Activated CD4-positive, CD25-positive, alpha-beta regulatory T cell treated with anti-CD3 and anti-CD28 coated beads, Interleukin-2, amount 50 U/mL, for 16 hours (primary cell): Measurements from ENCODE around the gene PAGE3.

Source experiments
- DNase-seq: peaks from one replicate; pipeline ENCODE4 v3.0.0-alpha.2; 2020; ENCODE audit warnings: low read depth, low spot score

The PAGE3 gene, protein sequence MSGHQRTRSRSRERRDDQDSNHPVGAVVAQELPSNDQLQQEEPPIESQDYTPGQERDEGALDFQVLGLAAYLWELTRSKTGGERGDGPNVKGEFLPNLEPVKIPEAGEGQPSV

DNA sequence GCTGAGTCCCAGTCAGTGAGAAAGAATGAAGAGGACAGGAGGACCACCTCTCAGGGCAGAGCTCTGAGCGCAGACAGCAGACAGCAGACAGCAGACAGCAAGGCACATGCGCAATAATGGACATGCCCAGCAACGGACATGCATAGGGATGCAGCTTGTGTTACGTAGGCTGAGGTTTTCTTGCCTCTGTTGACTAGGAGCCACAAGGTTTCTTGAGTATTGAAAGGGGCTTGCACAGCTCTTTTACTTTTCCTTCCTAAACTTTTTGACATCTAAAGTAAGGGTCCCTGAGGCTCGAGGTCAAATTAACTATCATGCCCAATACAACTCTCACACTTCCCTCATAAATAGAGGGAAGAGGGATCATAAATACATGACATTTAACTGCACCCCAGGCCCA is at the start of gene PAGE3:
PAGE3 (minus strand) TSS at position 101 of the 400 bp plus-strand sequence. CDS start 1,013 bp downstream, outside the sequence.
- DNase-seq = no peak

DNA sequence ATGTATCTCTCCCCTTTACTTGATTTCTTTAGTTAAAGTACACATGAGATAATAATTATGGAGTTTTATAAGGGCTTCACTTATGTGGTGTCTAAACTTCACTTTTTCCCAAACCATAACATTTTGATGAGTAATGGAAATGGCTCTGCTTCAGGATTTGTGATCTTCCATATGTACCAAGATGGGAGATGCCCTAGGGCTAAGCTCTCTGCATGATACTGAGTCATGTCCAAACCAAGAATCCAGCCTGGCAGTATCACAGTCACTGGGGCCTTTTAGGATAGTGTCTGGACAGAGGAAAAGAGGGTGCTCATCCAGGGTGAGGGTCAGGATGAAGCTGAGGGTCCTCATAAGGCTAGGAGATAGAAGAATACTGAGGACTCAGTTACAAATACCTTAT is 47.9 kb upstream of the PAGE3 start:
- DNase-seq = no peak

DNA sequence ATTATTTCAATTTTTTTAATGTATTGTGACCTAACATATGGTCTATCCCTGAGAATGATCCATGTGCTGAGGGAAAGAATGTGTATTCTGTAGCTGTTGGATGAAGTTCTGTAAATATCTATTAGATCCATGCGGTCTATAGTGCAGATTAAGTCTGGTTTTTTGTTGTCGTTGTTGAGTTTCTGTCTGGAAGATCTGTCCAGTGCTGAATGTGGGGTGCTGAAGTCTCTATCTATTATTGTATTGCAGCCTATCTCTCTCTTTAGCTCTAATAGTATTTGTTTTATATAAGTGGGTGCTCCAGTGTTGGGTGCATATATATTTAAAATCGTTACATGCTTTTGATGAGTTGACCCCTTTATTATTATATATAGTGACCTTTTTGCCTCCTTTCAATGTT is 26.2 kb upstream of the PAGE3 start:
- DNase-seq = no peak

DNA sequence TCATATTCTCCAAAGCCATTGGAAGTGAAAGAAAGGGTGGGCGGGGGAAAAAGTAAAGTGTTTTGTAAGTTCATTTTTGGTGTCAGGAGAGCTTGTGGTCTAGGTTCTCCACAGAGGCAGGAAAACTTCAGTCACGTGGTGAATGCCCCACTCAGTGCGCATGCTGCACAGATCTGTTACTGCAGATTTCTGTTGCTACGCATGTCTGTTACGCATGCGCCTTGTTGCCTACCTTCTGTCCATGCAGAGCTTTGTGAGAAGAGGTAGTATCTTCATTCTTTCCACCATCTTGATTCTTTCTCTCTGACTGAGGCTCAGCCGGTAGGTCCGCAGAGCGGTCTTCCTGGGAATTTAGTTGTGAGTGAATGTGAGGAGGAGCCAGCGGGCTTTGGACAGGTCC is 15.1 kb upstream of the PAGE3 start:
- no peak for DNase-seq

DNA sequence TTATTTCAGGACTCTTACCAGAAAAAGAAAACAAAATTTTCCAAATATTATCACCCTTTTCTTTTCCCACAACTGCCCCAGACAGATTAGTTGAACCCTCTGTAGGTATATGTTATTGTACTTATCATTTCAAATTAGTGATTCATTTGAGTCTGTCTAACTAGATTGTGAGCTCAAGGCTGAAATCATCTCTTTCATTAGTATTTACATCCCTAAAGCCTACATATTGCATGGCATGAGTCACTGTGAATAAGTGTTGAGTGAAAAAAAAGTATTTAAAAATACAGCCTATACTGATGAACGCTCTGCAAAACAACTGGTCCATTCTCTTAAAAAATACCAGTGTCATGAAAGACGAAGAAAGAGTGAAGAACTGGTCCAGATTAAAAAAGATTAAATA is 3.9 kb downstream of the PAGE3 start:
- DNase-seq = no peak

DNA sequence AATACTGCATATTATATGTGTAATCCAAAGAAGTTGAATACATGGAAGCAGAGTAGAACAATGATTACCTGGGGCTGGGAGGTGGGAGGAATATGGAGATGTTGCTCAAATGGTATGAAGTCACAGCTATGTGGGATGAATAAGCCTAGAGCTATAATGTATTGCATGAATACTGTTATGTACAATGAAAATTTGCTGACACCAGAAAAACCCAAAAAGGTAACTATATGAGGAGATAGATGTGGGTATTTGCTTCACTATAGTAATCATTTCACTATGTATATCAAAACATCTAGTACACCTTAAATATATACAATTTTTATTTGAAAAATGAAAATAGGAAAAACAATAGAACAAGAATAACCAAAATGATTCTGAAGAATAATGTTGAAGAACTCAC is 11.2 kb downstream of the PAGE3 start:
- no peak for DNase-seq

DNA sequence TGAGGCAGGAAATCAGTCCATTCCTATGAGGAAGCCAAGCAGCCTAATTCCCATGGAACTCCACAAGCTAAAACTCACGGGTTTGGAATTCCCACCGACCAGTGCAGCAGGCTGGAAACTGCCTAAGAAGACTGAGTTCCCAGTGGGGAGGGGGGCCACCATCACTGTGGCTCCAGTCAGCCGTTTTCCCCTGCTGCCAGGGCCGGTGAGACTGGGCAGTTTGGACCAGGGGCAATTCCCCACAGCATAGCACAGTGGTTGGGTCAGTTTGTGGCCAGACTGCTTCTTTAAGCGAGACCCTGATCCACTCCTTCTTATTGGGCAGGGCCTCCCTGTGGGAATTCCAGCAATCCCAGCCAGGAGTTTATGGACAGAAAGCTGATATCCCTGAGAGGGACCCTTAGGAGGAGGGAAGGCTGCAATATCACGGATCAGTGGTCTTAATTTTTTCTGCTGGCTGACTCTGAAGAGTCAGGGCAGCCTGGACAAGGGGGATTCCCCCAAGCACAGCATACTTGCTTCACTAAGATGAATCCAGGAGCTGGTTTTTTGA is 23.9 kb downstream of the PAGE3 start:
- no peak for DNase-seq

DNA sequence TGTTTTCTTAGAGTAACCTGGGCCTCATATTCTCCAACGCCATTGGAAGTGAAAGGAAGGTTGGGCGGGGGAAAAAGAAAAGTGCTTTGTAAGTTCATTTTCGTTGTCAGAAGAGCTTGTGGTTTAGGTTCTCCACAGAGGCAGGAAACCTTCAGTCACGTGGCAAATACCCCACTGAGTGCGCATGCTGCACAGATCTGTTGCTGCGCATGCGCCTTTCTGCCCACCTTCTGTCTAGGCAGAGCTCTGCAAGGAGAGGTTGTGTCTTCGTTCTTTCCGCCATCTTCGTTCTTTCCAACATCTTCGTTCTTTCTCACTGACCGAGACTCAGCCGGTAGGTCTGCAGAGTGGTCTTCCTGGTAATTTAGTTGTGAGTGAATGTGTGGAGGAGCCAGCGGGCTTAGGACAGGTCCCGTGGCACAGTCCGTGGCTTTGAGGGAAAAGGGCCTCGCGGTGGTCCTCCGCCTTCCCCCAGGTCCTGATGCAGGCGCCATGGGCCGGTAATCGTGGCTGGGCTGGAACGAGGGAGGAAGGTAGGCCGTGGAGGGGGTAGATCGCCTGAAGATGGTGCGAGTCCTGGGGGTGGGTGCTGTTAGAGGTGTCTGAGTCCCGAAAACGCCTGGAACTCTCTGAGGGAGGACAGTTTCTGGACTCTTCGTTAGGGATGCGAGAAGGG is 44.5 kb downstream of the PAGE3 start, which contains the start of gene PAGE5:
PAGE5 (plus strand) TSS at position 228 of the 676 bp plus-strand sequence. CDS start 1,037 bp downstream, outside the sequence.
- no peak for DNase-seq

DNA sequence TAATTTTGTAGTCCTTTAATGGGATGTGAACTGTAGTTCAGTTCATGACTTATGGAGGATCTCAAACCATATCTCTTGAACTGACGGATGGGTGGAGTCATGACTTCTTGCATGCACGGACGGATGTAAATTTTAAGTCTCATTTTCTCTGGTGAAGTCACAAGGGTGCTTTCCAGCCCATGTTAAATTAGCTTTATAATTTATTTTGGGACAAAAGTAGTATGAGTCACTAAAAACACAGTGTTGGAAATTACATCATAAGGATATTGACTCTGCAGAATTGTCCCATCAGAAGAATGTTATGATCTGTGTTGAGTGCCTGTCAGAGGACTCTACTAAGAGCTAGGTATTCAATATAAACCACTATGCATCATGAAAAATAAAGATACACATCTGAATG is 51.3 kb downstream of the PAGE3 start:
- no peak for DNase-seq

DNA sequence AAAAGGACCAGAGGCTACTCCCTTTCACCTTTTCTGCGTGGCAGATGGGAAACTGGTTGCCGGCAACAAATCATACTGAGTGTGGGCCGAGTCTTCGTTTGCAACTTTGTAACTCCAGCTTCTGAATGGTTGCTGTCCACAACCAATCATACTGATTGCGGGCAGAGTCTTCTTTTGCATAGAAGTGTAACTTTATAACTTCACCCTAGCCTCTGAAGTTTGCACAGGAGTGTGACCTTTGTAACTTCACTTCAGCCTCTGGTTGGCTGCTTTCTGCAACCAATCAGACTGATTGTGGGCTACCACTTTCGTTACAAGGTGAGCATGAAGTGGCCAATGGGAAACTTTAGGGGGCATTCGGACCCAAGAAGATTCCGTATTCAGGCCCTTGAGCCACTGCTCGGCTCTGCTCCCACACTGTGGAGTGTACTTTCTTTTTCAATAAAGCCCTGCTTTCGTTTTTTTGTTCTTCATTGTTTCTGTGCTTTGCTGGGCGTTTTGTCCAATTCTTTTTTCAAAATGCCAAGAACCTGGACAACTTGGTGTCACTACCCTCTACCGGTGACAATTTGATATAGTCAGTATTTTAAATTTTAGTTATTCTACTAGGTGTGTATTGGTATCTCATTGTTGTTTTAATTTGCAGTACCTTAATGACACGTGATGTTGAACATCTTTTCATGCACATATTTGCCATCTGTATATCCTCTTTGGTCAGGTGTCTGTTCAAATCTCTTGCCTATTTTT is 53.6 kb downstream of the PAGE3 start:
- no peak for DNase-seq
